Esophagus squamous epithelium (tissue), 5 donors: Measurements from ENCODE around the gene EEF1AKMT4. TPM values are rescaled to one million over a fixed set of nuclear protein-coding genes. Genes with fewer than 3 reads are reported as not detected.

ENCODE experiments used
- DNase-seq: peaks from one replicate; lab custom pipeline; 2025; lab: John Stamatoyannopoulos, UW
- H3K27ac ChIP-seq, 4 donors: fragments of 200-600 bp; sonication (generic); one replicate each; pipeline ENCODE4 v1.5.1; 2016 to 2019; ENCODE audit warnings: mild to moderate bottlenecking in 1 of 4
- H3K27me3 ChIP-seq, 4 donors: fragments of 200-600 bp; sonication (generic); 1 replicate in 3 of 4; 2 replicates in 1 of 4; pipeline versions ENCODE4 v1.5.1 to v1.6.0; 2017 to 2021; ENCODE audit warnings: antibody characterized with exemption in 1 of 4
- H3K36me3 ChIP-seq, 3 donors: fragments of 200-600 bp; sonication (generic); one replicate each; pipeline ENCODE4 v1.5.1; 2016 to 2019
- H3K4me1 ChIP-seq, 3 donors: fragments of 200-600 bp; sonication (generic); one replicate each; pipeline ENCODE4 v1.5.1; 2017 to 2019
- H3K4me3 ChIP-seq, 4 donors: fragments of 200-600 bp; sonication (generic); 1 replicate in 3 of 4; 2 replicates in 1 of 4; pipeline ENCODE4 v1.5.1; 2016 to 2019; ENCODE audit warnings: mild to moderate bottlenecking in 2 of 4, moderate library complexity in 1 of 4
- H3K9me3 ChIP-seq, 3 donors: fragments of 200-600 bp; sonication (generic); one replicate each; pipeline ENCODE4 v1.5.1; 2016 to 2019
- POLR2A ChIP-seq, 4 donors: fragments of 450-650 bp; IDR thresholded peaks; one replicate each; pipeline ENCODE4 v1.6.1; 2017; ENCODE audit warnings: antibody characterized with exemption in 4 of 4, mild to moderate bottlenecking in 4 of 4, moderate library complexity in 3 of 4
- WGBS, 2 donors: methylation state at CpG; one replicate each; pipeline ENCODE4 v1.1.5; 2018; 5-methylcytosine and 5-hydroxymethylcytosine counted together
- intact Hi-C: fragments of 100-400 bp; cut with DNase I; formaldehyde crosslinking; loops from one replicate; pipeline ENCODE4 v1.15.0; 2022
- total RNA-seq, 4 donors: library from RNA; depleted of rRNA; stranded (reverse); fragments of >200 nt; gene quantifications; one replicate each; pipeline ENCODE4 v1.1.0, GENCODE V29; 2016
- TF ChIP-seq, protein P1 (sequence below), 6 experiments: fragments of 450-650 bp in 4 of 6; fragments of 200-600 bp in 2 of 6; sonication (generic) in 2 of 6; IDR thresholded peaks; one replicate each; pipeline ENCODE4 v1.5.1; 2016 to 2019; ENCODE audit warnings: antibody characterized with exemption in 6 of 6, mild to moderate bottlenecking in 4 of 6, moderate library complexity in 4 of 6
- donor health status: DM: yes; HTN: yes; CAD: no.

The EEF1AKMT4 gene
- total RNA-seq, 4 donors from 2014 or later = 8.1 to 13.4 (median 10.3) TPM

DNA sequence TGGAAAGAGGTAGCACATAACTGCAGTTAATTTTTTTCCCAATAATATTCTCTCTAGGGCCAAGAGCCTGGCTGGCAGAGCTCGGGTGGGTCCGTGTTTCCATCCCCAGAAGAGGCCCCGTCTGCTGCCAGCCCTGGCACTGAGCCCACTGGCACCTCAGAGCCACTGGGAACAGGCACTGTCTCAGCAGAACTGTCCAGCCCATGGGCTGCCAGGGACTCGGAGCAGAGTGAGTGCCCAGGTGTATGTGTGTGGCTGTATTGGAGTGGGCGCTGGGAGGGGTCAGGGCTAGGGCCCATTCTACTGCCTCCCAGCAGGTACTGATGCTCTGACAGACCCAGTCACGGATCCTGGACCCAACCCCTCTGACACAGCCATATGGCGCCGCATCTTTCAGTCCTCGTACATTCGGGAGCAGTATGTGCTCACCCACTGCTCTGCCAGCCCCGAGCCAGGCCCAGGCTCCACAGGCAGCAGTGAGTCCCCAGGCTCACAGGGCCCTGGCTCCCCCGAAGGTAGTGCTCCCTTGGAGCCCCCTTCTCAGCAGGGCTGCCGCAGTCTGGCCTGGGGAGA lies 11.1 kb upstream of the EEF1AKMT4 start:
- WGBS, 2 donors = 56 to 63% methylated on average over 7 to 11 of the region's 13 CpGs
- intact Hi-C loops = no loop called here

DNA sequence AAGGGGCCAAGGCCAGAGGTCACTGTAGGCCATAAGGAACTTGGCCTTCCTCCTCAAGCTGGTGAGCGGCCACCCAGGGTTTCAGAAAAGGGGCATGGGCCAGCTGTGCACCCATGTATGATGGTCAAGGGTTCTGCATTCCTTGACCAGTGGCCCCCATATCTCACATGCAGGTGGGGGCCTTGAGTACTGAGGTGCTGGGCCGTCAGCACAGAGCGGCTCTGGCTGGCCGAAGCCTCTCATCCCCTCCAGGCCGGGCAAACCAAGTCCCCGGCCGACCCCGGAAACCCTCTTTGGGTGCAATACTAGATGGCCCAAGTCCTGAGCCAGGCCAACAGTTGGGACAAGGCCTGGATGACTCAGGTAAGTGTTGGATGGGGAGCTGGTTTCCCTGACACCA lies 10.3 kb upstream of the EEF1AKMT4 start:
- intact Hi-C loops = no loop called here
- Histone ChIP-seq H3K27ac (no peak overlapping the region), H3K36me3 (peaks cover 10 to 25% (median 18%) of the 10 kb centered on the region in 3 donors), H3K27me3 (peaks cover 0 to 43% (median 0%) of the 10 kb centered on the region in 4 donors), H3K9me3 (no peaks in the 10 kb centered on the region), H3K4me3 (no peak overlapping the region), H3K4me1 (peaks cover 0 to 18% (median 7%) of the 10 kb centered on the region in 3 donors)
- 78 to 94% methylated on average over 1 to 8 of the region's 8 CpGs for WGBS, 2 donors
- DNase-seq = no peak
- TF ChIP-seq POLR2A (IDR thresholded peaks at IDR 0.05) = no peak
- TF ChIP-seq, protein P1, sequence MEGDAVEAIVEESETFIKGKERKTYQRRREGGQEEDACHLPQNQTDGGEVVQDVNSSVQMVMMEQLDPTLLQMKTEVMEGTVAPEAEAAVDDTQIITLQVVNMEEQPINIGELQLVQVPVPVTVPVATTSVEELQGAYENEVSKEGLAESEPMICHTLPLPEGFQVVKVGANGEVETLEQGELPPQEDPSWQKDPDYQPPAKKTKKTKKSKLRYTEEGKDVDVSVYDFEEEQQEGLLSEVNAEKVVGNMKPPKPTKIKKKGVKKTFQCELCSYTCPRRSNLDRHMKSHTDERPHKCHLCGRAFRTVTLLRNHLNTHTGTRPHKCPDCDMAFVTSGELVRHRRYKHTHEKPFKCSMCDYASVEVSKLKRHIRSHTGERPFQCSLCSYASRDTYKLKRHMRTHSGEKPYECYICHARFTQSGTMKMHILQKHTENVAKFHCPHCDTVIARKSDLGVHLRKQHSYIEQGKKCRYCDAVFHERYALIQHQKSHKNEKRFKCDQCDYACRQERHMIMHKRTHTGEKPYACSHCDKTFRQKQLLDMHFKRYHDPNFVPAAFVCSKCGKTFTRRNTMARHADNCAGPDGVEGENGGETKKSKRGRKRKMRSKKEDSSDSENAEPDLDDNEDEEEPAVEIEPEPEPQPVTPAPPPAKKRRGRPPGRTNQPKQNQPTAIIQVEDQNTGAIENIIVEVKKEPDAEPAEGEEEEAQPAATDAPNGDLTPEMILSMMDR (IDR thresholded peaks at IDR 0.05) = no peak

More for the DNA sequence above, 11.1 kb upstream of the EEF1AKMT4 start:
- H3K27ac ChIP-seq = no peak overlapping the region
- no peak for TF ChIP-seq POLR2A (IDR thresholded peaks at IDR 0.05)
- TF ChIP-seq, protein P1 (IDR thresholded peaks at IDR 0.05) = no peak
- no peak for DNase-seq
- H3K27me3 ChIP-seq = peaks cover 0 to 52% (median 0%) of the 10 kb centered on the region in 4 donors
- no peak overlapping the region for H3K4me3 ChIP-seq
- peaks cover 1 to 16% (median 11%) of the 10 kb centered on the region in 3 donors for H3K36me3 ChIP-seq
- H3K4me1 ChIP-seq = peaks cover 0 to 23% (median 7%) of the 10 kb centered on the region in 3 donors
- H3K9me3 ChIP-seq = no peaks in the 10 kb centered on the region

DNA sequence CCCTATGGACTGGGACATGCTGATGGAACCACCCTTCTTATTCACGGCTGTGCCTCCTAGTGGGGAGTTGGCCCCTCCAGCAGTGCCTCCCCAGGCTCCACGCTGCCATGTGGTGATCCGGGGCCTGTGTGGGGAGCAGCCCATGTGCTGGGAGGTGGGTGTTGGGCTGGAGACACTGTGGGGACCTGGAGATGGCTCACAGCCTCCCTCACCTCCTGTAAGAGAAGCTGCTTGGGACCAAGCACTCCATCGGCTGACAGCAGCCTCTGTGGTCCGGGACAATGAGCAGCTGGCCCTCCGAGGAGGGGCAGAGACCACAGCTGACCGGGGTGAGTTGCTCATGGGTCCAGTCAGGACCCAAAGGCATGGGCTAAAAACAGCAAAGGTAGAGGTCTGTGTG lies 9.8 kb upstream of the EEF1AKMT4 start:
- Histone ChIP-seq H3K27ac (no peak overlapping the region), H3K9me3 (no peaks in the 10 kb centered on the region), H3K4me3 (no peak overlapping the region), H3K36me3 (peaks cover 15 to 30% (median 23%) of the 10 kb centered on the region in 3 donors), H3K27me3 (peaks cover 0 to 39% (median 0%) of the 10 kb centered on the region in 4 donors), H3K4me1 (peaks cover 0 to 14% (median 7%) of the 10 kb centered on the region in 3 donors)
- no peak for DNase-seq
- intact Hi-C loops = loop anchor here (5.0 kb wide), 1 partner anchor 92 kb away; no protein-coding TSS in a partner anchor
- TF ChIP-seq, protein P1 (IDR thresholded peaks at IDR 0.05) = no peak
- TF ChIP-seq POLR2A (IDR thresholded peaks at IDR 0.05) = no peak
- WGBS, 2 donors = 40 to 83% methylated on average over 1 to 2 of the region's 7 CpGs

DNA sequence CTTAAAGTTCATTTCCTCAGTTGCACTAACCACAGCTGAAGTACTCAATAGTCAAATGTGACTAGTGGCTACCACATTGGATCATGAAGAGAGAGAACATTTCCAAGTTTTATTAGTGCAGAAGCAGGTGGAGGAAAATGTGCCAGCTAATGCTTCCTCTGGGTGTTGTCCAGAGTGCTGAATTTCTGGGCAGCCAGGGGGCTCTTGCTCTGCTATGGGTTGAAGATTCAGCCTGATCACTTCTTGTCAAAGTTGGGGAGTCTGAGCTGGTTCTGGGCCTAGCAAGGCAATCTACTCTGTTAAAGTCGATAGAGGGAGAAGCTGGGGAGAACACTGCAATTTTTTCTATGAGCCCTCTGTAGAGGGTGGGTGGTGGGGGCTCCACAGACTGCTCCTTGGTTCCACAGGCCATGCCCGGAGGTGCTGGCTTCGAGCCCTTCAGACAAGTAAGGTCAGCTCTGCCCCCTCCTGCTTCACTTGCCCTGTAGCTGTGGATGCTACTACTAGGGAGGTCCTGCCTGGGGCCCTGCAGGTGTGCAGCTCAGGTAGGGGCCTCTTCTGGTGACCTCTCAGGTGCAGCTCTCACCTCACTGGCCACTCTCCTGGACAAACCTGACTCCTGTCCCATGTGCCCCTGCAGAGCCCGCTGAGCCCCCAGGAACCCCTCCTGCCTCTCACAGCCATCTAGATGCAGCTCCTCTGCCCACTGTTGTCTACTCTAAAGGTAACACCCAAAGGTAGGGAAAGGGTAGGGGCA lies 8.9 kb upstream of the EEF1AKMT4 start:
- intact Hi-C loops = loop anchor here (5.0 kb wide), 1 partner anchor 93 kb away; no protein-coding TSS in a partner anchor
- DNase-seq = no peak
- Histone ChIP-seq H3K4me1 (peaks cover 0 to 14% (median 7%) of the 10 kb centered on the region in 3 donors), H3K9me3 (no peaks in the 10 kb centered on the region), H3K4me3 (no peak overlapping the region), H3K27ac (no peak overlapping the region), H3K36me3 (peaks cover 22 to 38% (median 31%) of the 10 kb centered on the region in 3 donors), H3K27me3 (peaks cover 0 to 33% (median 0%) of the 10 kb centered on the region in 4 donors)
- TF ChIP-seq, protein P1 (IDR thresholded peaks at IDR 0.05) = no peak
- no peak for TF ChIP-seq POLR2A (IDR thresholded peaks at IDR 0.05)
- WGBS, 2 donors = 60 to 83% methylated on average over 1 to 2 of the region's 4 CpGs

DNA sequence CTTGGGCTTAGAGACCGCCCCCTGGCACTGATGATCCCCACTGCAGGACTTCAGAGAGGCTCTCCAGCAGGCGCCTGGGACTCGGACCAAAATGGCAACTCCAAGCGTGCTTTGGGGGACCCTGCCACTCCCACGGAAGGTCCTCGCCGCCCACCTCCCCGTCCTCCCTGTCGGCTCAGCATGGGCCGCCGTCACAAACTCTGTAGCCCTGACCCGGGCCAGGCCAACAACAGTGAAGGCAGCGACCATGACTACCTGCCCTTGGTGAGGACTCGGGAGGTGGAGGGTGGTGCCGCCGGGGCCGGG lies 8.4 kb upstream of the EEF1AKMT4 start:
- H3K27me3 ChIP-seq = peaks cover 0 to 30% (median 0%) of the 10 kb centered on the region in 4 donors
- TF ChIP-seq, protein P1 (IDR thresholded peaks at IDR 0.05) = no peak
- TF ChIP-seq POLR2A (IDR thresholded peaks at IDR 0.05) = no peak
- intact Hi-C loops = loop anchor here (5.0 kb wide), 1 partner anchor 94 kb away; no protein-coding TSS in a partner anchor
- H3K9me3 ChIP-seq = no peaks in the 10 kb centered on the region
- peaks cover 22 to 43% (median 31%) of the 10 kb centered on the region in 3 donors for H3K36me3 ChIP-seq
- no peak for DNase-seq
- H3K4me1 ChIP-seq = peaks cover 0 to 14% (median 7%) of the 10 kb centered on the region in 3 donors
- H3K4me3 ChIP-seq = peak overlapping the region in 1 of 4 donors; percentile 38
- H3K27ac ChIP-seq = peak overlapping the region in 1 of 4 donors; percentile 55
- 29 to 37% methylated on average over 12 to 13 of the region's 17 CpGs for WGBS, 2 donors
